Lower leg skin (tissue), 3 donors: ENCODE measurements around the gene UBE2Z.

Experiments used
- POLR2A ChIP-seq, 2 donors: fragments of 450-650 bp; IDR thresholded peaks; one replicate each; pipeline ENCODE4 v1.6.1; 2016 to 2017; ENCODE audit warnings: antibody characterized with exemption in 2 of 2, mild to moderate bottlenecking in 1 of 2, moderate library complexity in 1 of 2
- TF ChIP-seq, protein P1 (sequence below), 3 donors: fragments of 450-650 bp; IDR thresholded peaks; one replicate each; pipeline ENCODE4 v1.5.1; 2016; ENCODE audit warnings: antibody characterized with exemption in 3 of 3, mild to moderate bottlenecking in 3 of 3, moderate library complexity in 2 of 3

GRCh38 chr17:48908047-48908843, at the start of gene UBE2Z:
- TF ChIP-seq, protein P1, sequence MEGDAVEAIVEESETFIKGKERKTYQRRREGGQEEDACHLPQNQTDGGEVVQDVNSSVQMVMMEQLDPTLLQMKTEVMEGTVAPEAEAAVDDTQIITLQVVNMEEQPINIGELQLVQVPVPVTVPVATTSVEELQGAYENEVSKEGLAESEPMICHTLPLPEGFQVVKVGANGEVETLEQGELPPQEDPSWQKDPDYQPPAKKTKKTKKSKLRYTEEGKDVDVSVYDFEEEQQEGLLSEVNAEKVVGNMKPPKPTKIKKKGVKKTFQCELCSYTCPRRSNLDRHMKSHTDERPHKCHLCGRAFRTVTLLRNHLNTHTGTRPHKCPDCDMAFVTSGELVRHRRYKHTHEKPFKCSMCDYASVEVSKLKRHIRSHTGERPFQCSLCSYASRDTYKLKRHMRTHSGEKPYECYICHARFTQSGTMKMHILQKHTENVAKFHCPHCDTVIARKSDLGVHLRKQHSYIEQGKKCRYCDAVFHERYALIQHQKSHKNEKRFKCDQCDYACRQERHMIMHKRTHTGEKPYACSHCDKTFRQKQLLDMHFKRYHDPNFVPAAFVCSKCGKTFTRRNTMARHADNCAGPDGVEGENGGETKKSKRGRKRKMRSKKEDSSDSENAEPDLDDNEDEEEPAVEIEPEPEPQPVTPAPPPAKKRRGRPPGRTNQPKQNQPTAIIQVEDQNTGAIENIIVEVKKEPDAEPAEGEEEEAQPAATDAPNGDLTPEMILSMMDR (IDR thresholded peaks at IDR 0.05) = peak in 1 of 3 donors; percentile 16
- peak in 1 of 2 donors; percentile 13 for TF ChIP-seq POLR2A (IDR thresholded peaks at IDR 0.05)
